D721Med (cell line): Measurements from ENCODE around the gene LUC7L.

Experiments used
- DNase-seq: peaks from one replicate; pipeline ENCODE4 v3.0.0; 2011; ENCODE audit warnings: low spot score; ENCODE audit not compliant: insufficient read length
- FAIRE-seq: peaks from 2 replicates; lab custom pipeline; 2011; peaks lifted over from hg19 to GRCh38; lab: Jason Lieb, UNC
- CTCF ChIP-seq: IDR thresholded peaks from 2 replicates; pipeline ENCODE4 v1.5.1; 2012; ENCODE audit warnings: mild to moderate bottlenecking, control low read depth; ENCODE audit not compliant: insufficient read depth; ENCODE audit errors: missing control alignments

Gene LUC7L

GRCh38 chr16:228852-229730 is at the start of gene LUC7L:
Gene LUC7L (minus strand): TSS chr16:229449. CDS start chr16:229339, 110 bp downstream.
- no peak for FAIRE-seq
- no peak for TF ChIP-seq CTCF

GRCh38 chr16:278863-279366 is 49.7 kb upstream of the LUC7L start:
- TF ChIP-seq CTCF: no peak
- no peak for FAIRE-seq
- no peak for DNase-seq

More at GRCh38 chr16:228852-229730, at the start of gene LUC7L:
- peak; percentile 88 for DNase-seq

DNA sequence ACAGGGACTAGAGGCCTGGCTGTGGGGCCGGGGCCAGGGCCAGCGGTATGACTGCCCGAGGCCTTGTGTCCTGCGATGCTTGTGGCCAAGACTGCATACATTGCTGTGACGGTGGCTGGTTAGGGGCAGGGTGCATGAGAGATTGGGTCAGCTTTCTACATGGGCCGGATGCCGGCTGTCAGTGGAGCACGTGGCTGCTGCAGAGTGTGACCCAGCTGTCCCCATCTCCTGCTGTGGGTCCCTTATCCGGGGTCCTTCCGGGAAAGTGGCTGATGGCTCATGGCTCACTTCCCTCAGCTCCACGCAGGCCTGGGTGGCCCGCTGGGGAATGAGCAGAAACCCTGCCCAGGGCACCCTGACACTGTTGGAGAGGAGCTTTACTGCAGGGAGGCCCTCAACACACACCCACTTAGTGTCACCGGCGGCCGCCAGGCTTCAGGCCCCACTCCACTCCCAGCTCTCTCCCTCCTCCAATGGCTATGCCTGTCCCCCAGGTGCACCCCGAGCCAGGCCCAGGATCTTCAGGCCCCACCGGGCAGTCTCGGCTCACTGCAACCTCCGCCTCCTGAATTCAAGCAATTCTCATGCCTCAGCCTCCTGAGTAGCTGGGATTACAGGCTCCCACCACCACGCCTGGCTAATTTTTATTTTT is 47.3 kb upstream of the LUC7L start:
- no peak for TF ChIP-seq CTCF
- FAIRE-seq: no peak
- no peak for DNase-seq

DNA sequence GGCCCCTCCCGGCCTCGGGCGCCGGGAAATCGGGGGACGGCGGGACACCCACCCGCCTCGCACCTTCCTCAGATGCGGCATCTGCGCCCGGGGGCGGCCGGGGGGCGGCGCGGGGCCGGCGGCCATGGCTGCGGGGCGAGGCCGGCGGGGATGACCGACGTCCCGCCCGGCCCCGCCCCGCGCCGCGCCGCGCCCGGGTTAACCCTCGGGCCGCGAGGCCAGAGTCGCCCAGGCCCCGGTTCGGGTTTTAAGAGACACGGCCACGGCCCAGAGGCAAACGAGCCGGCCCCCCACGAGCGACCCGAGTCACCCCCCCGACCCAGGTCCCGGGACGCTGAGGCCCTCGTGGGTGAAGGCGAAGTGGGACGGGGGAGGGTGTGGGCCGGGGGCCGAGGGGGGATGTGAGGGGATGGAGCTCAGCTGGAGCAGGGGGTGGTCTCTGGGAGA is 46.6 kb upstream of the LUC7L start, which contains the start of gene RGS11:
Gene RGS11 (minus strand): TSS at position 159 of the 447 bp plus-strand sequence. CDS start 33 bp downstream, at position 126.
- no peak for TF ChIP-seq CTCF
- FAIRE-seq: no peak

DNA sequence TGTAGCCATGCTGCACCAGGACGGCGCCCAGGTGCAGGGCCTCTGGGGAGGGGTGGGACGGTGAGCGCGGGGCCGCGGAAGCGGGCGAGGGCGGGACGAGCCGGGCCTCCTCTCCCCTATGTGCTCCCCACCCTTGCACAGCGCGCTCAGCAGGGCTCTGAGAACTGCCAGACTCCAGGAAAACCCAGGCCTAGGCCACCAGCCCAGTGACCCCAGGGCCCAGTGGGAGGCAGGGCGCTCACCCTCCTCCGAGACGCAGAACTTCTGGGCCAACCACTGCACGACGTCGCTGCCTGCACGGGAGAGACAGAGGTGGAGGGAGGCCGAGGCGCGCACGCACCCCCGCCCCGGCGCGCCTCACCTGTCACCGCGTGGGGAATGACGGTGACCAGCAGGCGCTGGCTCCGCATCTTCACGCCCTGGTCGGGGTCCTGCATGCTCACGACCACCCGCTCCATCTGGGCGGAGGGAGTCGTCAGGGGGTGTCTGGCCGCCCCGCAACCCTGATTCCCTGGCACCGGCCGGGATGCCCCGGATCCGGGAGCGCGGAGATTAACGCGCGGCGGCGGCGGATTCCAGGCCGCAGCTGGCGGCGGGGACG is 45.9 kb upstream of the LUC7L start:
- DNase-seq: no peak
- no peak for FAIRE-seq
- no peak for TF ChIP-seq CTCF

More for the DNA sequence above, 46.6 kb upstream of the LUC7L start, which contains the start of gene RGS11:
- DNase-seq: no peak

DNA sequence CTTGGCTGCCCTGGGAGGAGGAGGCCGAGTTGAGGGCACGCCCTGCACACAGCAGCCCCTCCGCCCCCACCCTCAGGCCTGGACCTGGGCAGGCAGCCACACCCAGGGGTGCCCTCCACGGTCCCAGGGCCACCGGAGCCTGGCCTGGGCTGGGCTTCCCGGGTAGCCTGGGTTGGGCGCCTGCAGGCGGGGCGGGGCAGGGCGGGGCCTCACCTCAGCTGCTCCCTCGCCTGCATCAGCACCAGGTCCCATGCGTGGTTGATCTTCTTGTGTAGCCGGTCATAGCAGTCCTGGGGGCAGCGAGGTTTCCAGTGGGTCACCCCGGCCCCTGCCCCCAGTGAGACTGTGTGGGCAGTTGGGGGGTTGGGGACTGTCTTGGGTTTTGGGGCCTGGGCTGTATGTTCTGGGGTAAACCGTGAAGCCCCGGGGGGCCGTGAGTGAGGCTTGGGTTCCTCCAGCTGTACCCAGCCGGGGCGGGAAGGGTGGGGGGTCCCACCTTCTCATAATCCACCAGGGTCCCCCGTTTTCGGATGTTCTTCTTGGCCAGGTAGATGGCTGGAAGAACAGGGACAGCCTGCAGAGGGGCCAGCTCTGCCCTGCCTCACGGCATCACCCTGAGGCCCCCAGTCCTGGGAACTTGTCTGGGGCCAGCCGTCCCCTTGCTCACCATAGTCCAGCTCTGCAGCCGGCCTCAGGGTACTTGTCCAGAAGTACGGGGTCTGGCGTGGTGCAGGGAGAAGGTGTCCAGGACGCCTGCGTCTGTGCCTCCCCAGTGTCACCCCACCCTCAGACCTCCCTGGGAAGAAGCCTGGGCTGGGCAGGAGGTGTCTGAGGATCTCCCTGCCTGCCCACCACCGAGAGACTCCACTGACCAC is 44.5 kb upstream of the LUC7L start:
- TF ChIP-seq CTCF: no peak
- no peak for DNase-seq
- no peak for FAIRE-seq
